Suprapubic skin (tissue), 4 donors: ENCODE data around the gene KRT33A.

Experiments used
- EP300 ChIP-seq: sonication (generic); formaldehyde crosslinking; IDR thresholded peaks from one replicate; pipeline ENCODE4 v1.6.1; 2017; ENCODE audit warnings: antibody characterized with exemption
- POLR2AphosphoS5 ChIP-seq, 3 donors: sonication (generic); formaldehyde crosslinking; IDR thresholded peaks; one replicate each; pipeline ENCODE4 v1.6.1; 2017; ENCODE audit warnings: antibody characterized with exemption in 3 of 3
- TF ChIP-seq, protein P1 (sequence below), 2 donors: fragments of 200-600 bp in 1 of 2; fragments of 450-650 bp in 1 of 2; sonication (generic) in 1 of 2; IDR thresholded peaks; one replicate each; pipeline ENCODE4 v1.5.1; 2016 to 2019; ENCODE audit warnings: antibody characterized with exemption in 2 of 2, mild to moderate bottlenecking in 1 of 2, moderate library complexity in 1 of 2

DNA sequence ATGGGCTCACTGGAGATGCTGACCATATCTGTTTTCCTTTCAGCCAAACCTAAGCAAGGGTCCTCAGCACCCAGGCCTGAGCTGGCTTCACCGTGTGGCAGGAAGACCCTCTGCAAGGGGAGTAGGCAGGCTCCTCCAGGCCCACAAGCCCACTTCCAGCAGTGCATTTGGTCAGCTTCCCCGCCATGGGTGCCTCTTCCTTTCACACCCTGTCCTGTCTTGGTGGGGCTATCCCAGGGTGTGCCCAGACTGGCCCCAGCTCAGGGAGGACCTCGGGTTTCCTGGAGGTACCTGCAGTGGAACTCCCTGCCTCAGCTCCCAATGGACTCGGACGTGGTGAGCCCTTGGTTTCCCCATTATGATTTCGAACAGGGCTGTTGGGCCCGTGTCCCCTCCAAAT is 22.4 kb downstream of the KRT33A start:
- TF ChIP-seq POLR2AphosphoS5 (IDR thresholded peaks at IDR 0.05), result no peak
- TF ChIP-seq, protein P1, sequence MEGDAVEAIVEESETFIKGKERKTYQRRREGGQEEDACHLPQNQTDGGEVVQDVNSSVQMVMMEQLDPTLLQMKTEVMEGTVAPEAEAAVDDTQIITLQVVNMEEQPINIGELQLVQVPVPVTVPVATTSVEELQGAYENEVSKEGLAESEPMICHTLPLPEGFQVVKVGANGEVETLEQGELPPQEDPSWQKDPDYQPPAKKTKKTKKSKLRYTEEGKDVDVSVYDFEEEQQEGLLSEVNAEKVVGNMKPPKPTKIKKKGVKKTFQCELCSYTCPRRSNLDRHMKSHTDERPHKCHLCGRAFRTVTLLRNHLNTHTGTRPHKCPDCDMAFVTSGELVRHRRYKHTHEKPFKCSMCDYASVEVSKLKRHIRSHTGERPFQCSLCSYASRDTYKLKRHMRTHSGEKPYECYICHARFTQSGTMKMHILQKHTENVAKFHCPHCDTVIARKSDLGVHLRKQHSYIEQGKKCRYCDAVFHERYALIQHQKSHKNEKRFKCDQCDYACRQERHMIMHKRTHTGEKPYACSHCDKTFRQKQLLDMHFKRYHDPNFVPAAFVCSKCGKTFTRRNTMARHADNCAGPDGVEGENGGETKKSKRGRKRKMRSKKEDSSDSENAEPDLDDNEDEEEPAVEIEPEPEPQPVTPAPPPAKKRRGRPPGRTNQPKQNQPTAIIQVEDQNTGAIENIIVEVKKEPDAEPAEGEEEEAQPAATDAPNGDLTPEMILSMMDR (IDR thresholded peaks at IDR 0.05), result no peak
- no peak for TF ChIP-seq EP300
